OCI-LY7 (cell line): ENCODE measurements around the gene PGA4. TPM values are rescaled to one million over a fixed set of nuclear protein-coding genes. Genes with fewer than 3 reads are reported as not detected.

Experiments used
- BruUV-seq: library from RNA; stranded (reverse); fragments of 400-500 nt; replicated peaks from 2 replicates; lab custom pipeline; 2021; lab: Mats Ljungman, UMichigan
- CTCF ChIA-PET: fragments of 300-600 bp; sonication (Branson Sonifier 250); formaldehyde crosslinking; loops from one replicate; lab custom pipeline; 2022; ENCODE audit warnings: antibody characterized with exemption; ENCODE audit not compliant: unreplicated experiment; lab: Charles Lee
- POLR2A ChIA-PET: fragments of 300-600 bp; sonication (Branson Sonifier 250); formaldehyde crosslinking; loops from one replicate; lab custom pipeline; 2022; ENCODE audit warnings: antibody characterized with exemption; lab: Charles Lee
- DNase-seq: peaks from one replicate; pipeline ENCODE4 v3.0.0-alpha.2; 2015; ENCODE audit warnings: low spot score
- H2AFZ ChIP-seq: fragments of 200-600 bp; sonication (generic), shearing (Covaris generic); 2 replicates; pipeline ENCODE4 v1.6.1; 2014; ENCODE audit warnings: mild to moderate bottlenecking, antibody characterized with exemption, low read length, moderate library complexity
- H3K27ac ChIP-seq: fragments of 200-600 bp; sonication (generic); 2 replicates; pipeline ENCODE4 v1.5.1; 2014; ENCODE audit warnings: mixed run types, low read depth, mild to moderate bottlenecking, moderate library complexity, low read length, inconsistent platforms; ENCODE audit not compliant: poor library complexity, severe bottlenecking
- H3K36me3 ChIP-seq: fragments of 200-600 bp; sonication (generic); 2 replicates; pipeline ENCODE4 v1.6.1; 2014; ENCODE audit warnings: mild to moderate bottlenecking, antibody characterized with exemption, low read length, moderate library complexity, mixed read lengths; ENCODE audit not compliant: insufficient read depth
- H3K4me1 ChIP-seq: fragments of 200-600 bp; sonication (generic); 2 replicates; pipeline ENCODE4 v1.5.1; 2014; ENCODE audit warnings: mild to moderate bottlenecking, low read length; ENCODE audit not compliant: insufficient read depth, poor library complexity, severe bottlenecking
- H3K4me2 ChIP-seq: fragments of 200-600 bp; sonication (generic); 2 replicates; pipeline ENCODE4 v1.6.1; 2014; ENCODE audit warnings: mild to moderate bottlenecking, low read length
- H3K4me3 ChIP-seq: fragments of 200-600 bp; sonication (generic); 2 replicates; pipeline ENCODE4 v1.5.1; 2014; ENCODE audit warnings: mild to moderate bottlenecking, low read depth, low read length; ENCODE audit not compliant: poor library complexity, severe bottlenecking
- H3K79me2 ChIP-seq: fragments of 200-600 bp; sonication (generic); 2 replicates; pipeline ENCODE4 v1.6.1; 2016; ENCODE audit warnings: low read depth, mild to moderate bottlenecking, low read length, moderate library complexity, mixed read lengths; ENCODE audit not compliant: insufficient read depth
- H3K9me2 ChIP-seq: fragments of 200-600 bp; sonication (generic); 2 replicates; pipeline ENCODE4 v1.6.1; 2016; ENCODE audit warnings: mild to moderate bottlenecking, low read length, mixed read lengths; ENCODE audit not compliant: insufficient read depth
- H3K9me3 ChIP-seq: fragments of 200-600 bp; sonication (generic); 2 replicates; pipeline ENCODE4 v1.6.1; 2014; ENCODE audit warnings: mild to moderate bottlenecking, mixed run types, low read length, mixed read lengths
- H4K20me1 ChIP-seq: fragments of 200-600 bp; sonication (generic); 2 replicates; pipeline ENCODE4 v1.6.1; 2014; ENCODE audit warnings: mild to moderate bottlenecking, antibody characterized with exemption, low read length, moderate library complexity, mixed read lengths; ENCODE audit not compliant: insufficient read depth
- EZH2phosphoT487 ChIP-seq: fragments of 200-600 bp; sonication (generic); IDR thresholded peaks from 2 replicates; pipeline ENCODE4 v1.6.1; 2018; ENCODE audit warnings: low read depth, borderline replicate concordance, mild to moderate bottlenecking, mixed run types, antibody characterized with exemption, low read length, moderate library complexity, mixed read lengths
- intact Hi-C: fragments of 100-400 bp; cut with micrococcal nuclease; formaldehyde crosslinking; loops from one replicate; pipeline ENCODE4 v1.10.0; 2022; ENCODE audit not compliant: unreplicated experiment
- total RNA-seq, 2 experiments: library from RNA; depleted of rRNA in 1 of 2; stranded (reverse); fragments of >200 nt in 1 of 2; shearing (Covaris generic) in 1 of 2; gene quantifications; 2 replicates each; pipeline ENCODE4 v1.2.3, GENCODE V29; 2014 to 2022
- TF ChIP-seq, protein P1 (sequence below): fragments of 200-600 bp; sonication (generic); conservative IDR thresholded peaks from 2 replicates; pipeline ENCODE4 v1.5.1; 2014; ENCODE audit warnings: mild to moderate bottlenecking, antibody characterized with exemption, low read length, moderate library complexity, mixed read lengths

Gene PGA4
- total RNA-seq, 2 experiments from 2014 or later, result not detected

DNA sequence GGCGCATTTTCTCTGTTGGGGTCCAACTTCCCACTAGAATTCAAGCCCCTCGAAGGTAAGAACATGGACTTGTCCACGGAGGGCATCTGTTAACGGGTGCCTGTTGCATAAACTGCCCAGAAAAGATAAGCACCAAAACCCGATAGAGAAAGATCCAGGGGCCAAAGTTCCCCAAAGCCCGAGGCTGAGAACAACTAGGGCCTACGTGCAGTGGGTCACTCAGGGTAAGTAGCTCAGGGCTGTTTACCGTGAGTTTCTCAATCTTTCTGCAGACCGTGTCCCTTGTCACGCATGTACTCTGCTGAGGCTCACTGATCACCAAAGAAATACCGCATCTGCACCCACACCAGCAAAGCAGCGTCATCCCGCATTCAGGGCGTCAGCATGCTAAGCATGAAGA, 43.2 kb downstream of the PGA4 start:
- intact Hi-C loops, result no loop called here
- no peak overlapping the region for H3K4me2 ChIP-seq
- H3K4me1 ChIP-seq, result no peaks in the 10 kb centered on the region
- no peak overlapping the region for H3K27ac ChIP-seq
- POLR2A ChIA-PET, result interaction anchor here (0.6 kb wide), 1 partner anchor 13 kb away, joined by 3 read pairs; no protein-coding TSS in a partner anchor
- no peak for DNase-seq
- no peak overlapping the region for H2AFZ ChIP-seq
- no peaks in the 10 kb centered on the region for H3K9me2 ChIP-seq
- no peaks in the 10 kb centered on the region for H3K36me3 ChIP-seq
- no TSS peak for BruUV-seq
- no peaks in the 10 kb centered on the region for H3K79me2 ChIP-seq
- H4K20me1 ChIP-seq, result no peaks in the 10 kb centered on the region
- no peak overlapping the region for H3K4me3 ChIP-seq
- TF ChIP-seq EZH2phosphoT487, result no peak
- TF ChIP-seq, protein P1, sequence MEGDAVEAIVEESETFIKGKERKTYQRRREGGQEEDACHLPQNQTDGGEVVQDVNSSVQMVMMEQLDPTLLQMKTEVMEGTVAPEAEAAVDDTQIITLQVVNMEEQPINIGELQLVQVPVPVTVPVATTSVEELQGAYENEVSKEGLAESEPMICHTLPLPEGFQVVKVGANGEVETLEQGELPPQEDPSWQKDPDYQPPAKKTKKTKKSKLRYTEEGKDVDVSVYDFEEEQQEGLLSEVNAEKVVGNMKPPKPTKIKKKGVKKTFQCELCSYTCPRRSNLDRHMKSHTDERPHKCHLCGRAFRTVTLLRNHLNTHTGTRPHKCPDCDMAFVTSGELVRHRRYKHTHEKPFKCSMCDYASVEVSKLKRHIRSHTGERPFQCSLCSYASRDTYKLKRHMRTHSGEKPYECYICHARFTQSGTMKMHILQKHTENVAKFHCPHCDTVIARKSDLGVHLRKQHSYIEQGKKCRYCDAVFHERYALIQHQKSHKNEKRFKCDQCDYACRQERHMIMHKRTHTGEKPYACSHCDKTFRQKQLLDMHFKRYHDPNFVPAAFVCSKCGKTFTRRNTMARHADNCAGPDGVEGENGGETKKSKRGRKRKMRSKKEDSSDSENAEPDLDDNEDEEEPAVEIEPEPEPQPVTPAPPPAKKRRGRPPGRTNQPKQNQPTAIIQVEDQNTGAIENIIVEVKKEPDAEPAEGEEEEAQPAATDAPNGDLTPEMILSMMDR, result no peak
- no peaks in the 10 kb centered on the region for H3K9me3 ChIP-seq
- CTCF ChIA-PET, result no interaction called here

DNA sequence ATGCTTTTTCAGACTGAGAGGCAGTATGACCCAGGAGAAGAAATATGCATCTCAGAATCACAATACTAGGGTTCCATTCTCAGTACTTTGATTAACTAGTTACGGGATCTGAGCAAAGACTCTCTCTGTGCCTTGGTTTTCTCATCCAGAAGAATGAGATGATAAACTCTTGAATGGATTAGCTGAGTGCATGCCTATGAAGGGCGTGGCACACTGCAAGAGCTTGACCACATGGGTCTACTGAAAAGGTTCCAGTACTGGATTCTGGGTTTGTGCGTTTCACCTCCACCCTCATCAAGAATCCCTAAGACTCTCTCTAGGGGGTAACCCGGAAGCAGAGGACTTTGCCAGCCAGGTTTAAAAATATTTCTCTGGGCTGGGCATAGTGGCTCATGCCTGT, 44.5 kb downstream of the PGA4 start:
- Histone ChIP-seq H3K27ac (no peak overlapping the region), H3K9me3 (no peaks in the 10 kb centered on the region), H3K4me1 (no peaks in the 10 kb centered on the region), H4K20me1 (no peaks in the 10 kb centered on the region), H3K9me2 (no peaks in the 10 kb centered on the region), H3K4me2 (no peak overlapping the region), H3K4me3 (no peak overlapping the region), H3K36me3 (no peaks in the 10 kb centered on the region), H2AFZ (no peak overlapping the region), H3K79me2 (no peaks in the 10 kb centered on the region)
- BruUV-seq, result no TSS peak
- intact Hi-C loops, result no loop called here
- TF ChIP-seq, protein P1, result no peak
- no peak for TF ChIP-seq EZH2phosphoT487
- ChIA-PET CTCF (no interaction called here), POLR2A (no interaction called here)
- DNase-seq, result no peak

DNA sequence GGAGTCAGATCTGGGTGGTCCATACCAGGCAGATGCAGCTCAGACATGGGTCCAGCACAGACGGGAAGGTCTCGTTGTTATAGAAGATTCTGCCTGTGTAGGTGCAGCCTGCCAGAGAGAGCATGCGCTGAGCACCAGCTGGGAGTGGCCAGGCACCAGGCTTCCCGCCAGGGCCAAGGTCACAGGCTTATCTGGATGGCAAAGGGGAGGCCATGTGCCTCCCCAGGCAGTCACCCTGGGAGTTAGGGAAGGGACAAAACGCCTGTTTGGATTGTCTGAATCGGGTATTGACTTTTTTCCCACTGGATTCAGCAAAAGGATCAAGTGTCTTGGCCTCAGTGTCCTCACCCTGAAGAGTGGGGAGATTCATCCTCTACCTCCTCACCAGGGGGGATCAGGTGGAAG, 45.3 kb downstream of the PGA4 start:
- no peak overlapping the region for H3K27ac ChIP-seq
- no peak for DNase-seq
- POLR2A ChIA-PET, result no interaction called here
- no peaks in the 10 kb centered on the region for H3K9me2 ChIP-seq
- no peak overlapping the region for H3K4me3 ChIP-seq
- intact Hi-C loops, result no loop called here
- no TSS peak for BruUV-seq
- CTCF ChIA-PET, result no interaction called here
- no peak for TF ChIP-seq EZH2phosphoT487
- TF ChIP-seq, protein P1, result no peak
- H2AFZ ChIP-seq, result no peak overlapping the region
- no peaks in the 10 kb centered on the region for H3K9me3 ChIP-seq
- no peak overlapping the region for H3K4me2 ChIP-seq
- H3K4me1 ChIP-seq, result no peaks in the 10 kb centered on the region
- no peaks in the 10 kb centered on the region for H4K20me1 ChIP-seq
- no peaks in the 10 kb centered on the region for H3K36me3 ChIP-seq
- H3K79me2 ChIP-seq, result no peaks in the 10 kb centered on the region
